HEK293T (cell line): Measurements from ENCODE around the gene MYO7B.

Experiments used
- CTCF ChIA-PET: fragments of 350-600 bp; formaldehyde crosslinking; extraction: SDS; loops from one replicate; lab custom pipeline; 2021; ENCODE audit warnings: antibody characterized with exemption, inconsistent platforms; lab: Yijun Ruan, JAX
- POLR2A ChIA-PET: fragments of 350-600 bp; formaldehyde crosslinking; extraction: SDS; loops from one replicate; lab custom pipeline; 2020; ENCODE audit warnings: antibody characterized with exemption, inconsistent platforms; lab: Yijun Ruan, JAX
- DNase-seq: peaks from one replicate; pipeline ENCODE4 v3.0.0; 2012; ENCODE audit warnings: mixed read lengths; ENCODE audit errors: extremely low spot score
- ARNT ChIP-seq: fragments of 450-650 bp; IDR thresholded peaks from 2 replicates; pipeline ENCODE4 v1.6.1; 2017; ENCODE audit warnings: mild to moderate bottlenecking
- BHLHE40 ChIP-seq: fragments of 450-650 bp; IDR thresholded peaks from 2 replicates; pipeline ENCODE4 v1.6.1; 2016; ENCODE audit warnings: mild to moderate bottlenecking, moderate library complexity, borderline replicate concordance
- CTBP1 ChIP-seq: fragments of 450-650 bp; IDR thresholded peaks from 2 replicates; pipeline ENCODE4 v1.6.1; 2016; ENCODE audit warnings: borderline replicate concordance
- ELF4 ChIP-seq: fragments of 450-650 bp; IDR thresholded peaks from 2 replicates; pipeline ENCODE4 v1.6.1; 2017; ENCODE audit warnings: antibody characterized with exemption
- FOXA1 ChIP-seq: fragments of 450-650 bp; IDR thresholded peaks from 2 replicates; pipeline ENCODE4 v1.6.1; 2016; ENCODE audit warnings: mild to moderate bottlenecking
- FOXK2 ChIP-seq: fragments of 450-650 bp; IDR thresholded peaks from 2 replicates; pipeline ENCODE4 v1.6.1; 2016; ENCODE audit warnings: mild to moderate bottlenecking
- FOXM1 ChIP-seq: fragments of 450-650 bp; IDR thresholded peaks from 2 replicates; pipeline ENCODE4 v1.6.1; 2017; ENCODE audit warnings: mild to moderate bottlenecking, borderline replicate concordance
- HDGF ChIP-seq: fragments of 450-650 bp; IDR thresholded peaks from 2 replicates; pipeline ENCODE4 v1.6.1; 2017; ENCODE audit warnings: antibody characterized with exemption, borderline replicate concordance
- L3MBTL2 ChIP-seq: fragments of 450-650 bp; conservative IDR thresholded peaks from 2 replicates; pipeline ENCODE4 v1.6.1; 2016; ENCODE audit warnings: mild to moderate bottlenecking
- LEF1 ChIP-seq: fragments of 450-650 bp; IDR thresholded peaks from 2 replicates; pipeline ENCODE4 v1.6.1; 2017; ENCODE audit warnings: mild to moderate bottlenecking, borderline replicate concordance
- NFRKB ChIP-seq: fragments of 450-650 bp; IDR thresholded peaks from 2 replicates; pipeline ENCODE4 v1.6.1; 2016; ENCODE audit warnings: mild to moderate bottlenecking, moderate library complexity
- SP1 ChIP-seq: fragments of 450-650 bp; IDR thresholded peaks from 2 replicates; pipeline ENCODE4 v1.6.1; 2017
- SUZ12 ChIP-seq: fragments of 450-650 bp; IDR thresholded peaks from 2 replicates; pipeline ENCODE4 v1.6.1; 2016; ENCODE audit warnings: mild to moderate bottlenecking
- TARDBP ChIP-seq: fragments of 450-650 bp; IDR thresholded peaks from 2 replicates; pipeline ENCODE4 v1.6.1; 2016
- ZNF384 ChIP-seq: fragments of 450-650 bp; IDR thresholded peaks from 2 replicates; pipeline ENCODE4 v1.6.1; 2016
- TF ChIP-seq, protein P1 (sequence below): fragments of 450-650 bp; IDR thresholded peaks from 2 replicates; pipeline ENCODE4 v1.6.1; 2016

MYO7B gene

DNA sequence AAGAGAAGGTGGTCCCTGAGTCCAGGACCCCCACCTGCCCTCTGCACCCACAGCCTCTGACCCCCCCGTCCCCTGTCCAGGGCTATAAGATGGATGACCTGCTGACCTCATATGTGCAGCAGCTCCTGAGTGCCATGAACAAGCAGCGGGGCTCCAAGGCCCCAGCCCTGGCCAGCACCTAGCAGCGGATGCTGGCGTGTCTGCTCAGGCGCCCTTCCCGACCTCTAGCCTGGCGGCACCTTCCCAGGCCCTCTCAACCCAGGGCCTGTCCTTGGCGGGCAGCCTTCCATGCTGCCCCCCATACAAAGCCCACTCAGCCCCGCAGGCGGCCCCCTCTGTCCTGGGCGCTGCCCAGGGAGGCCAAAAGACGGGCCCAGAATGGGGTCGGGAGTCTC lies 101.8 kb downstream of the MYO7B start:
- DNase-seq, result no peak
- CTCF ChIA-PET, result interaction anchor here (1.7 kb wide), 1 partner anchor 46 kb away, joined by 5 read pairs; no protein-coding TSS in a partner anchor
- POLR2A ChIA-PET, result interaction anchor here (0.5 kb wide), 1 partner anchor 458 kb away, joined by 3 read pairs; no protein-coding TSS in a partner anchor
- TF ChIP-seq NFRKB, result no peak
- TF ChIP-seq SP1, result no peak
- TF ChIP-seq ZNF384, result no peak
- TF ChIP-seq LEF1, result no peak
- no peak for TF ChIP-seq FOXK2
- TF ChIP-seq ARNT, result no peak

DNA sequence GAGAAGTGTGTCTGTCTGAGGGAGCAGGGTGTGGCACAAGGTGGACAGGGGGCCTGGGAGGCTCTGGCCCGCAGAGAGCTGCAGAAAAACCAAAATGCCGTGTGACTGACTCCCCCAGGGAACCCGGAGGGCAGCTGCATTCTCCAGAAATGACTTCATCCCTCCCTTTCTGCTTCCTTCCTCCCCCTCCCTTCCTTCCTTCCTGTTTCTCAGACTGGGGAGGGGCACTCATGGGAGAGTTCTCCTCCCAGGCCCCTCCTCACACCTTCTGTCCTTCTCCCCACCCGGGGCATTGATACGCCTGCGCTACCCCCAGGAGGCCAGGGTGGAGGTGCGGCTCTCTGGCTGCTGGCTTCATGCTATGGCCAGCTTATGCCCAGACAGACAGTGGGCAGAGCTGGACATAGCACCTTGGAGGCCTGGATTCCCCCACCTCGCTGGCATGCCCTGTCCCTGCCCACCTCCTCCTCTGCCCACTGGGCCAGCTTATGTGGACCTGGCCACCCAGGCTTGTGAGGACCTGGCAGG lies 102.3 kb downstream of the MYO7B start:
- no peak for DNase-seq
- TF ChIP-seq FOXM1 (no peak), ARNT (no peak), FOXA1 (no peak)
- POLR2A ChIA-PET, result interaction anchor here (0.5 kb wide), 1 partner anchor 459 kb away, joined by 3 read pairs; no protein-coding TSS in a partner anchor
- CTCF ChIA-PET, result interaction anchor here (1.7 kb wide), 1 partner anchor 46 kb away, joined by 5 read pairs; no protein-coding TSS in a partner anchor

DNA sequence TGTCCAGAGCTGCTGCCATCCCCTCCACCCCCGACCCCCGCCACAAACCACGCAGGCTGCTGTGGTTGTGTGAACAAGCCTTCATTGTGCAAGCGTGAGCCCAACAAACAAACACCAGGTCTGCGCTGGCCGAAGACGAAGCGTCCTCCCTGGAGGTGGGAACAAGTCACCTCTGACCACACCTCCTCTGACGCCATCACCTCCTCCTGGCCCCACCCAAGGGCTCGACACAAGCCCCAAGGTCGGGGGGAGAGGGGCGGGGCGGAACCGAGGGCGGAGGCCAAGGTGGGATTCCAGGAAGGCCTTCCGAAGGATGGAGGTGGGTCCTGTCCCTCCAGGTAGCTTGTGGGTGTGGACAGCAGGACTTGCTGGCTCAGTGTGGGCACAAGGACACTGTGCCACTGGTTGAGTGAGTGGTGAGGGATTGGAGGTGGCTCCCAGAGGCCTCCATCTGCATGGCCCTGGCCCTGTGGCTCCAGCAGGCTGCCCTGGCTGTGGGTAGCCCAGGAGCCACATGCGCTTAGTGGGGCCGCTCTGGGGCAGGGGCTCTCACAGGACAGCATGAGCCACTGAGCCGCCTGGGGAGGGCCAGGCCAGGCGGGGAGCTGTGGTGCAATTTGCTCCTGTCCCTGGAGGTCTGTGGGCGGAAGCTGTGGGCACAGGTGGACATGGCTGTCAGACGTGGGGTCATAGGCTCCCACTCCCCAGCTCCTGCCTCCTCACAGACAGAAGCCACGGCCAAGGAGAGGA lies 103.1 kb downstream of the MYO7B start:
- no peak for TF ChIP-seq CTBP1
- DNase-seq, result no peak
- POLR2A ChIA-PET, result no interaction called here
- CTCF ChIA-PET, result interaction anchor here (1.7 kb wide), 1 partner anchor 47 kb away, joined by 5 read pairs; no protein-coding TSS in a partner anchor

DNA sequence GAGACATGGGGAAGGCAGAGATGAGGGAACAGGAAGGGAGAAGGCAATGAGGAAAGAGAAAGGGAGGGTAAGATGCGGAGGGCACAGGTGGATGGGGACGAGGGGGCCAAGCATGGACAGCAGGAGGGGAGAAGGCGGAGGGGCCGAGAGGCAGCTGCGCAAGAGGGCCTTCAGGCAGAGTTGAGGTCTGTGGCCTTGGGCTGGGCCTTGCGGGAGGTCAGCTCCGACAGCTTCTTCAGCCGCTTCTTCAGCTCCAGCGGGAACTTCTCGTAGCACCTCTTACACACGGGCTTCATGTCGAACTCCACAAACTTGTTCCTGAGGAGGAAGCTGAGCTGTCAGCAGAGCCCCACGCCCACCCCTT lies 103.6 kb downstream of the MYO7B start:
- no peak for DNase-seq
- CTCF ChIA-PET, result interaction anchor here (1.2 to 1.9 kb wide), 2 partner anchors 11 to 48 kb away, joined by 4 to 12 read pairs; no protein-coding TSS in a partner anchor
- POLR2A ChIA-PET, result no interaction called here
- TF ChIP-seq HDGF, result no peak
- TF ChIP-seq LEF1, result no peak
- no peak for TF ChIP-seq NFRKB
- TF ChIP-seq ELF4, result no peak
- TF ChIP-seq CTBP1, result no peak
- TF ChIP-seq SP1, result no peak
- no peak for TF ChIP-seq FOXM1
- TF ChIP-seq ARNT, result no peak
- TF ChIP-seq, protein P1, sequence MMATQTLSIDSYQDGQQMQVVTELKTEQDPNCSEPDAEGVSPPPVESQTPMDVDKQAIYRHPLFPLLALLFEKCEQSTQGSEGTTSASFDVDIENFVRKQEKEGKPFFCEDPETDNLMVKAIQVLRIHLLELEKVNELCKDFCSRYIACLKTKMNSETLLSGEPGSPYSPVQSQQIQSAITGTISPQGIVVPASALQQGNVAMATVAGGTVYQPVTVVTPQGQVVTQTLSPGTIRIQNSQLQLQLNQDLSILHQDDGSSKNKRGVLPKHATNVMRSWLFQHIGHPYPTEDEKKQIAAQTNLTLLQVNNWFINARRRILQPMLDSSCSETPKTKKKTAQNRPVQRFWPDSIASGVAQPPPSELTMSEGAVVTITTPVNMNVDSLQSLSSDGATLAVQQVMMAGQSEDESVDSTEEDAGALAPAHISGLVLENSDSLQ, result no peak
- no peak for TF ChIP-seq ZNF384
- no peak for TF ChIP-seq TARDBP
- TF ChIP-seq L3MBTL2, result no peak
- TF ChIP-seq FOXA1, result no peak
- TF ChIP-seq FOXK2, result no peak
- TF ChIP-seq BHLHE40, result no peak
- TF ChIP-seq SUZ12, result no peak

DNA sequence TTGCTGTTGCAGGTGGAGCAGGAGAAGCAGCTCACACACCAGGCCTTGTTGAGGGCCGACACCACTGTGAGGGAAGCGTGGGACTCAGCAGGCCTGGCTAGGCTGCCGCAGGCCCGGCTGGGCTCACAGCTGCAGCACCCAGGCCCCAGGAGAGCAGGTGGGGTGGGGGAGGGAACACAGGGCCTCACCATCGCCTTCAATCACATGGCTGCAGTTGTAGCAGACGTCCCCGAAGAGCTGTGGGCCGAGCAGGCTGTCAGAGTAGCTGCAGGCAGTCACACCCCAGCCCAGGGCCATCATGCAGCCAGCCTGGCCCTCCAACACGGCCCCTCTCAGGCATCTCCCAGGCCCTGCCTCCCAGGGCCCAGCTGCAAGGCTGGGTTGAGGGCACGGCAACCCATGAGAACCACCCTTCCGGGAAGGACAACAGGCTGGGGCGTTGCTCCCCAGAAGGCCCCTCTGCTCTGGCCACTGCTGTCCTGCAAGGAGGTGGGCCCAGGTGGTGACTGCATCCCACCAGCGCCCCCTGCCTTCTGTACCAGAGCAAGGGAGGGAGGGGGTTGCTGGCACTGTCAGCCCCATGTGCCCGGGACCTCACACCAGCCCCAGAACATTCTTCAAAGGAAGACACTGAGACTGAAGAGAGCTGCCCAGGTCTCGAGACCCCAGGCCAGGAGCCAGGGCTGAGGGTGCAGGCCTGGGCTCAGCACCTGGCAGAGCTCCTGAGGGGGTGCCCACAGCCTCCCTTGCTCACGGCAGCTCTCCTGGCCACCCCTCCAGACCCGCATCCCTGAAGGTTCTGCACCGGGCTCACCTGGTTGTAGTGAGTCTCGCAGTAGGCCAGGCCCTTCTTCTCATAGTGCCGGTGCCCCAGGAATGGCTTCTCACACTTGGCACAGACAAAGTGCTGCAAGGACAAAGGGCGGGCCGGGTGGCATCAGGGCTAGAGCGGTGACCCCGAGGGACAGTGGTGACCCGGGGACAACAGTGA lies 104.9 kb downstream of the MYO7B start:
- TF ChIP-seq TARDBP, result no peak
- no peak for TF ChIP-seq CTBP1
- TF ChIP-seq ZNF384, result no peak
- DNase-seq, result peak; percentile 22
- ChIA-PET CTCF (interaction anchor here (1.2 to 1.9 kb wide), 2 partner anchors 10 to 49 kb away, joined by 4 to 12 read pairs; no protein-coding TSS in a partner anchor), POLR2A (no interaction called here)

DNA sequence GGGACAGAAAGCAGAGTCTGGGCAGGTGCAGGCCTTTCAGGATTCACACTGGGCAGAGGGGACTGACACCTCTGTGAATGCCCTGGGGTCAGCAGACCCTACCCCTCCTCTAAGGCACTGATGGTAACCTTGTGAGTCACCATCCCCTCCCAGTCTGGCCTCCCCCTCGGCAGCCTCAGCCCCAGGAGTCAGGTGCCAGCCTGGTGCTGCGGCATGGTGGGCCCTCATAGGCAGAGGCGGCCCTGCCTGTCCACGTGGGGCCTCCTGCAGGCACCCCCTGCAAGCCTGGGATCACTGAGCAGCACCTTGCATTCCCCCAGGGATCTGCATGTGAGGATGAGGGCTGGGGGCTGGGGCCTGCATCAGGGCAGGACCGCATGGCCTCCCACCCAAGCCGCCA lies 105.7 kb downstream of the MYO7B start:
- POLR2A ChIA-PET, result no interaction called here
- no peak for TF ChIP-seq FOXK2
- DNase-seq, result no peak
- CTCF ChIA-PET, result interaction anchor here (1.9 kb wide), 1 partner anchor 50 kb away, joined by 12 read pairs; no protein-coding TSS in a partner anchor

DNA sequence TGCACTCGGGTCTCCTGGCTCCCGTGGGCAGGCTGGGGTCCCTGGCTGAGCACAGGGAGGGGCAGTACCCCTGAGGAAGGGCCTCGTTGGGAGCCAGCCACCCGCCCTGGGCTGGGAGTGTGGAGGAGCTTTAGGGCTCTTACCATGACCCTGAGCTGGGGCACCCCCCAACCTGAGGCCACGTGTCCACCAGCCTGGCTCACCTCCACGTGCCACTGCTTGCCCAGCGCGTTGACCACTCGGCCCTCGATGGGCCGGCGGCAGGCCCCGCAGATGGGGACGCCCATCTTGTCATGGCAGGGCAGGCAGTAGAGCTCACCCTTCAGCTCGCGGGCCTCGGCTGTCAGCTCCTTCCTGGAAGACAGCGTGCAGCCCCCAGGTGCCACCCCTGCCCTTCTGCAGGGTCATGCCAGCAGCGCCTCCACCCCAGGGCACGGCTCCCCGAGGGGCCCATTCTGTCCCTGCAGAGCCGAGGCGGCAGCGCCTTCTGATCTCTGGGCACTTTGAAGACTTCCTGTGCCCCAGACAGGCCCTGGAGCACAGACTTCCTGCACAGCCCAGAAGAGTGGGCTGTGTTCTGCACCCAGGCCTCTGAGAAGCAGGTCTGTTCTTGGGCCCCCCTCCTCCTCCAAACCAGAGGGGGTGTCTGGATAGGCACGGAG lies 106.5 kb downstream of the MYO7B start:
- ChIA-PET CTCF (interaction anchor here (1.0 kb wide), 1 partner anchor 50 kb away, joined by 4 read pairs; no protein-coding TSS in a partner anchor), POLR2A (no interaction called here)

More for the DNA sequence above, 106.5 kb downstream of the MYO7B start:
- no peak for DNase-seq
- no peak for TF ChIP-seq ZNF384
